H1 (cell line): ENCODE data around the gene ZMYND15. TPM values are rescaled to one million over a fixed set of nuclear protein-coding genes. Genes with fewer than 3 reads are reported as not detected.

Source experiments
- ATF2 ChIP-seq: IDR thresholded peaks from 2 replicates; pipeline ENCODE4 v1.6.1; 2012; ENCODE audit warnings: low read length, inconsistent platforms
- CHD7 ChIP-seq: fragments of 300-600 bp; sonication (generic); IDR thresholded peaks from 2 replicates; pipeline ENCODE4 v1.7.1; 2012; ENCODE audit warnings: low read length, moderate library complexity, mild to moderate bottlenecking, inconsistent platforms; ENCODE audit not compliant: insufficient replicate concordance
- polyA plus RNA-seq, 7 experiments: library from polyadenylated mRNA; depleted of rRNA in 3 of 7; stranded (reverse) in 5 of 7; unstranded in 2 of 7; fragments of >200 nt in 5 of 7; fragments of 200-250 nt in 2 of 7; gene quantifications; 1 replicate in 5 of 7; 2 replicates in 1 of 7; 4 replicates in 1 of 7; pipeline versions ENCODE4 v1.2.1 to v1.2.3, GENCODE V29; 2011 to 2013; ENCODE audit warnings: missing spikeins in 2 of 7, mixed read lengths in 2 of 7
- total RNA-seq: library from RNA; stranded (reverse); fragmentation: NEBNext Ultra II Directional; extraction: Animal tissue kit (Norgen Biotek cat#: 25700); gene quantifications from 2 replicates; pipeline ENCODE4 v1.2.1, GENCODE V29; 2021

ZMYND15 gene
- total and polyA plus RNA-seq, 2 of the 8 experiments (the other 6 are each of a cell fraction or from before 2014, with no cell fraction given), result 0.53 to 0.58 TPM

GRCh38 chr17:4728124-4728523, 11.5 kb upstream of the ZMYND15 start (continued):
- no peak for TF ChIP-seq CHD7
- TF ChIP-seq ATF2, result no peak
